NB4 (cell line): ENCODE results near the gene NUDC.

ENCODE experiments used
- MAX ChIP-seq: IDR thresholded peaks from 2 replicates; pipeline ENCODE4 v1.6.1; 2011; ENCODE audit warnings: low read depth, low read length
- MYC ChIP-seq: IDR thresholded peaks from 2 replicates; pipeline ENCODE4 v1.6.1; 2011; ENCODE audit warnings: low read depth, low read length
- POLR2A ChIP-seq: IDR thresholded peaks from 2 replicates; pipeline ENCODE4 v1.6.1; 2011; ENCODE audit warnings: mild to moderate bottlenecking; ENCODE audit not compliant: insufficient read length; ENCODE audit errors: extremely low read depth
- TF ChIP-seq, protein P1 (sequence below): IDR thresholded peaks from one replicate; pipeline ENCODE4 v1.5.1; 2012; ENCODE audit warnings: low read depth, low read length

DNA sequence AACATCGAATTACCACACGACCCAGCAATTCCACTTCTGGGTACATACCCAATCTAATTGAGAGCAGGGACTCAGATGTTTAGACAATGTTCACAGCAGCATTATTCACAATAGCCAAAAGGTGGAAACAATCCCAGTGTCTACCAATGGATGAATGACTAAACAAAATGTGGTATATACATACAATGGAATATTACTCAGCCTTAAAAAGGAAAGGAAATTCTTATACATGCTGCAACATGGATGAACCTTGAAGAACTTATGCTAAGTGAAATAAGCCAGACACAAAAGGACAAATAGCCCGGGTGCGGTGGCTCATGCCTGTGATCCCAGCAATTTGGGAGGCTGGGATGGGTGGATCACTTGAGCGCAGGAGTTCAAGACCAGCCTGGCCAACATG is 31.8 kb downstream of the NUDC start:
- TF ChIP-seq, protein P1, sequence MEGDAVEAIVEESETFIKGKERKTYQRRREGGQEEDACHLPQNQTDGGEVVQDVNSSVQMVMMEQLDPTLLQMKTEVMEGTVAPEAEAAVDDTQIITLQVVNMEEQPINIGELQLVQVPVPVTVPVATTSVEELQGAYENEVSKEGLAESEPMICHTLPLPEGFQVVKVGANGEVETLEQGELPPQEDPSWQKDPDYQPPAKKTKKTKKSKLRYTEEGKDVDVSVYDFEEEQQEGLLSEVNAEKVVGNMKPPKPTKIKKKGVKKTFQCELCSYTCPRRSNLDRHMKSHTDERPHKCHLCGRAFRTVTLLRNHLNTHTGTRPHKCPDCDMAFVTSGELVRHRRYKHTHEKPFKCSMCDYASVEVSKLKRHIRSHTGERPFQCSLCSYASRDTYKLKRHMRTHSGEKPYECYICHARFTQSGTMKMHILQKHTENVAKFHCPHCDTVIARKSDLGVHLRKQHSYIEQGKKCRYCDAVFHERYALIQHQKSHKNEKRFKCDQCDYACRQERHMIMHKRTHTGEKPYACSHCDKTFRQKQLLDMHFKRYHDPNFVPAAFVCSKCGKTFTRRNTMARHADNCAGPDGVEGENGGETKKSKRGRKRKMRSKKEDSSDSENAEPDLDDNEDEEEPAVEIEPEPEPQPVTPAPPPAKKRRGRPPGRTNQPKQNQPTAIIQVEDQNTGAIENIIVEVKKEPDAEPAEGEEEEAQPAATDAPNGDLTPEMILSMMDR, result no peak
- TF ChIP-seq MAX (no peak), POLR2A (no peak), MYC (no peak)
